Liver (tissue), 9 donors: ENCODE results near the gene RERE. TPM values are rescaled to one million over a fixed set of nuclear protein-coding genes. Genes with fewer than 3 reads are reported as not detected.

Experiments
- DNase-seq: peaks from one replicate; pipeline ENCODE4 v3.0.0-alpha.2; 2017; ENCODE audit warnings: low spot score
- H3K27ac ChIP-seq, 2 donors: one replicate each; pipeline ENCODE4 v1.7.0; 2013; ENCODE audit warnings: inconsistent platforms in 2 of 2, low read length in 2 of 2, control low read depth in 1 of 2, low read depth in 1 of 2, mild to moderate bottlenecking in 1 of 2
- H3K27me3 ChIP-seq, 4 donors: one replicate each; pipeline versions ENCODE4 v1.6.1 to v1.7.0; 2013; ENCODE audit warnings: low read length in 3 of 4, inconsistent platforms in 1 of 4, mild to moderate bottlenecking in 1 of 4, moderate library complexity in 1 of 4; ENCODE audit not compliant: control insufficient read depth in 4 of 4, insufficient read depth in 4 of 4
- H3K36me3 ChIP-seq, 4 donors: one replicate each; pipeline versions ENCODE4 v1.6.1 to v1.7.0; 2013; ENCODE audit warnings: low read length in 3 of 4, mild to moderate bottlenecking in 3 of 4, low read depth in 1 of 4, moderate library complexity in 1 of 4; ENCODE audit not compliant: control insufficient read depth in 4 of 4, insufficient read depth in 3 of 4
- H3K4me1 ChIP-seq, 4 donors: one replicate each; pipeline versions ENCODE4 v1.6.1 to v1.7.0; 2013; ENCODE audit warnings: low read length in 3 of 4, mild to moderate bottlenecking in 3 of 4, moderate library complexity in 1 of 4; ENCODE audit not compliant: control insufficient read depth in 4 of 4, insufficient read depth in 4 of 4
- H3K4me3 ChIP-seq, 3 donors: one replicate each; pipeline versions ENCODE4 v1.6.1 to v1.7.0; 2013; ENCODE audit warnings: low read length in 3 of 3, control low read depth in 1 of 3, low read depth in 1 of 3, mild to moderate bottlenecking in 1 of 3
- H3K9ac ChIP-seq, 2 donors: one replicate each; pipeline ENCODE4 v1.7.0; 2013; ENCODE audit warnings: low read length in 2 of 2, mild to moderate bottlenecking in 2 of 2, moderate library complexity in 2 of 2, control low read depth in 1 of 2, low read depth in 1 of 2
- H3K9me3 ChIP-seq, 4 donors: one replicate each; pipeline versions ENCODE4 v1.6.1 to v1.7.0; 2013; ENCODE audit warnings: low read length in 3 of 4; ENCODE audit not compliant: control insufficient read depth in 4 of 4
- EGR1 ChIP-seq, 2 donors: IDR thresholded peaks; 2 replicates each; pipeline ENCODE4 v1.6.1; 2016 to 2018; ENCODE audit warnings: antibody characterized with exemption in 2 of 2, low read depth in 2 of 2
- NR2F2 ChIP-seq: IDR thresholded peaks from 2 replicates; pipeline ENCODE4 v1.6.1; 2016; ENCODE audit warnings: antibody characterized with exemption
- RXRA ChIP-seq, 2 donors: IDR thresholded peaks; 2 replicates each; pipeline ENCODE4 v1.6.1; 2017 to 2018; ENCODE audit warnings: antibody characterized with exemption in 2 of 2, mild to moderate bottlenecking in 1 of 2
- SP1 ChIP-seq: IDR thresholded peaks from 2 replicates; pipeline ENCODE4 v1.6.1; 2018; ENCODE audit warnings: antibody characterized with exemption, mild to moderate bottlenecking
- TAF1 ChIP-seq: conservative IDR thresholded peaks from 2 replicates; pipeline ENCODE4 v1.6.1; 2016; ENCODE audit warnings: antibody characterized with exemption, mild to moderate bottlenecking
- YY1 ChIP-seq: IDR thresholded peaks from 2 replicates; pipeline ENCODE4 v1.6.1; 2016; ENCODE audit warnings: antibody characterized with exemption, mild to moderate bottlenecking
- WGBS: extraction: QIAGEN DNeasy Blood & Tissue Kit; methylation state at CpG from one replicate; pipeline ENCODE4 v1.1.7; 2013; 5-methylcytosine and 5-hydroxymethylcytosine counted together
- polyA plus RNA-seq, 2 donors: library from polyadenylated mRNA; stranded (reverse) in 1 of 2; unstranded in 1 of 2; fragments of 200-250 nt in 1 of 2; fragments of >200 nt in 1 of 2; fragmentation: Nextera tagmentation in 1 of 2; extraction: Ambion mirVana in 1 of 2; gene quantifications; one replicate each; pipeline versions ENCODE4 v1.2.1 to v1.2.3, GENCODE V29; 2013 to 2015
- total RNA-seq, 2 donors: library from RNA; depleted of rRNA; stranded (reverse); fragments of >200 nt; gene quantifications; one replicate each; pipeline ENCODE4 v1.2.3, GENCODE V29; 2014
- TF ChIP-seq, protein P1 (sequence below): IDR thresholded peaks from 2 replicates; pipeline ENCODE4 v1.6.1; 2016; ENCODE audit warnings: antibody characterized with exemption, mild to moderate bottlenecking
- TF ChIP-seq, protein P2 (sequence below): IDR thresholded peaks from 2 replicates; pipeline ENCODE4 v1.6.1; 2016; ENCODE audit warnings: antibody characterized with exemption
- TF ChIP-seq, protein P3 (sequence below): IDR thresholded peaks from 2 replicates; pipeline ENCODE4 v1.6.1; 2016; ENCODE audit warnings: antibody characterized with exemption
- donor health status: healthy.
- donor health status: healthy.
- donor health status: healthy.
- donor health status: healthy.
- donor health status: healthy.

RERE gene
- total and polyA plus RNA-seq, 4 donors: 9.8 to 49.1 (median 24.8) TPM

DNA sequence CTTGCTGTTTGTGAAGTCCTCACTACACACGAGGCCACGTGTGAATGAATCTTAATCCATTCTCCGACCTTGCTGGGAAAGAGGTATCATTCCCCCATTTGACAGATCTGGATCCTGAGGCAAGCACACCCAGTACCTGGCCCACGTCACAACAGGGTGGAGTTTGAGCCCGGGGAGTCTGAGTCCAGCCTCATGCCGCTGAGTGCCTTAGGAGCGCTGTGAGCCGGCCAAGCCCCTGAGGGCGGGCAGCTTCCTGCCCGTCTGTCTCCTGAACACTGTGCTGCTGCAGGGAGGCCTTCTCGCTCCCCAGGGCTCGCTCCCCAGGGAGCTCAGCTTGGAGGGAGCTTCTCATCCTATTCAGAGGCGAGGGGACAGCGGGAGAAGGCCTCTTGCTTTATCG lies 469.8 kb downstream of the RERE start (continued):
- TF ChIP-seq, protein P1, sequence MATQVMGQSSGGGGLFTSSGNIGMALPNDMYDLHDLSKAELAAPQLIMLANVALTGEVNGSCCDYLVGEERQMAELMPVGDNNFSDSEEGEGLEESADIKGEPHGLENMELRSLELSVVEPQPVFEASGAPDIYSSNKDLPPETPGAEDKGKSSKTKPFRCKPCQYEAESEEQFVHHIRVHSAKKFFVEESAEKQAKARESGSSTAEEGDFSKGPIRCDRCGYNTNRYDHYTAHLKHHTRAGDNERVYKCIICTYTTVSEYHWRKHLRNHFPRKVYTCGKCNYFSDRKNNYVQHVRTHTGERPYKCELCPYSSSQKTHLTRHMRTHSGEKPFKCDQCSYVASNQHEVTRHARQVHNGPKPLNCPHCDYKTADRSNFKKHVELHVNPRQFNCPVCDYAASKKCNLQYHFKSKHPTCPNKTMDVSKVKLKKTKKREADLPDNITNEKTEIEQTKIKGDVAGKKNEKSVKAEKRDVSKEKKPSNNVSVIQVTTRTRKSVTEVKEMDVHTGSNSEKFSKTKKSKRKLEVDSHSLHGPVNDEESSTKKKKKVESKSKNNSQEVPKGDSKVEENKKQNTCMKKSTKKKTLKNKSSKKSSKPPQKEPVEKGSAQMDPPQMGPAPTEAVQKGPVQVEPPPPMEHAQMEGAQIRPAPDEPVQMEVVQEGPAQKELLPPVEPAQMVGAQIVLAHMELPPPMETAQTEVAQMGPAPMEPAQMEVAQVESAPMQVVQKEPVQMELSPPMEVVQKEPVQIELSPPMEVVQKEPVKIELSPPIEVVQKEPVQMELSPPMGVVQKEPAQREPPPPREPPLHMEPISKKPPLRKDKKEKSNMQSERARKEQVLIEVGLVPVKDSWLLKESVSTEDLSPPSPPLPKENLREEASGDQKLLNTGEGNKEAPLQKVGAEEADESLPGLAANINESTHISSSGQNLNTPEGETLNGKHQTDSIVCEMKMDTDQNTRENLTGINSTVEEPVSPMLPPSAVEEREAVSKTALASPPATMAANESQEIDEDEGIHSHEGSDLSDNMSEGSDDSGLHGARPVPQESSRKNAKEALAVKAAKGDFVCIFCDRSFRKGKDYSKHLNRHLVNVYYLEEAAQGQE: no peak
- TF ChIP-seq EGR1 (IDR thresholded peaks at IDR 0.05; ENCODE audit: low read depth in 2 of 2): no peak
- no peak for TF ChIP-seq SP1
- no peak for TF ChIP-seq RXRA (IDR thresholded peaks at IDR 0.05)
- TF ChIP-seq NR2F2: no peak

DNA sequence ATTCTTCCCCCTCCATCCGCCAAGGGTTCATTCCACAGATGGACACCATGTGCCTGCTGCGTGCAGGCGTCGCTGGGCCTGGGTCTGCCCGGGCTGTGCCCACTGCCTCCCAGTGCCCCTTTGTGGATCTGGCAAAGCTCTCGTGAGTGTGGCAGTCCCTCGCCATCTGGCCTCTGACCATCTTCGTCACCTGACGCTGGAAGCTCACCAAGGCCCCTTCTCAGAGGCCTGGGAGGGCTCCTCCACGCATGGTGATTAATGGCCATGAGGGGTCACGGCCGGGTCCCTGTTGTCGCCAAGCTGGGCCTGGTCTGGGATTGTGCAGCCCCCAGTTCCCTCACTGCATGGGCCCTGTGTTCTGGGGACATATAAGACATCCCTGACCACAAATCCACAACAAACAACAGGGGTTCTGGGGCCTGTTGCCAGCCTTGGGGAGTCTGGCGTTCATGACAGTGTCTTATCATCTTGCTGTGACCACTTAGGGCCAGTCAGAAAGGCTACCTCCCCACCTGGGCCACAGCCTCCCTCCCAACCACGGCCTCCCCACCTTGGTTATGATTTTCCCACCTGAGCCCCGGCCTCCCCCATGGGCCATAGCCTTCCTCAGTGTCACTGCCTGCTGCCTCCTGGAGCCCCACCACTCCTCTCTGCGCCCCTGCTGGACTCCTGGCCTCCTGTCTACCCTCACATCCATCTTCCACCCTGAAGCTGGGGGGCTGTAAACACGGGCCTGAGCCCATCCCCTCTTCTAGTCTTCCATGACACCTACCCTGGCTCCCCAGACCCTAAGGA lies 471.6 kb downstream of the RERE start:
- 90% methylated on average over 18 of the region's 18 CpGs for WGBS
- Histone ChIP-seq H3K9ac (no peak overlapping the region), H3K4me1 (peaks cover 0 to 2% (median 1%) of the 10 kb centered on the region in 4 donors), H3K27ac (no peak overlapping the region), H3K4me3 (no peak overlapping the region), H3K9me3 (no peaks in the 10 kb centered on the region), H3K27me3 (no peaks in the 10 kb centered on the region), H3K36me3 (no peaks in the 10 kb centered on the region)
- no peak for TF ChIP-seq YY1
- TF ChIP-seq EGR1 (IDR thresholded peaks at IDR 0.05; ENCODE audit: low read depth in 2 of 2): no peak
- TF ChIP-seq, protein P2, sequence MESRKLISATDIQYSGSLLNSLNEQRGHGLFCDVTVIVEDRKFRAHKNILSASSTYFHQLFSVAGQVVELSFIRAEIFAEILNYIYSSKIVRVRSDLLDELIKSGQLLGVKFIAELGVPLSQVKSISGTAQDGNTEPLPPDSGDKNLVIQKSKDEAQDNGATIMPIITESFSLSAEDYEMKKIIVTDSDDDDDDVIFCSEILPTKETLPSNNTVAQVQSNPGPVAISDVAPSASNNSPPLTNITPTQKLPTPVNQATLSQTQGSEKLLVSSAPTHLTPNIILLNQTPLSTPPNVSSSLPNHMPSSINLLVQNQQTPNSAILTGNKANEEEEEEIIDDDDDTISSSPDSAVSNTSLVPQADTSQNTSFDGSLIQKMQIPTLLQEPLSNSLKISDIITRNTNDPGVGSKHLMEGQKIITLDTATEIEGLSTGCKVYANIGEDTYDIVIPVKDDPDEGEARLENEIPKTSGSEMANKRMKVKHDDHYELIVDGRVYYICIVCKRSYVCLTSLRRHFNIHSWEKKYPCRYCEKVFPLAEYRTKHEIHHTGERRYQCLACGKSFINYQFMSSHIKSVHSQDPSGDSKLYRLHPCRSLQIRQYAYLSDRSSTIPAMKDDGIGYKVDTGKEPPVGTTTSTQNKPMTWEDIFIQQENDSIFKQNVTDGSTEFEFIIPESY: no peak
- TF ChIP-seq, protein P3, sequence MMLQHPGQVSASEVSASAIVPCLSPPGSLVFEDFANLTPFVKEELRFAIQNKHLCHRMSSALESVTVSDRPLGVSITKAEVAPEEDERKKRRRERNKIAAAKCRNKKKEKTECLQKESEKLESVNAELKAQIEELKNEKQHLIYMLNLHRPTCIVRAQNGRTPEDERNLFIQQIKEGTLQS: no peak
- DNase-seq: no peak

DNA sequence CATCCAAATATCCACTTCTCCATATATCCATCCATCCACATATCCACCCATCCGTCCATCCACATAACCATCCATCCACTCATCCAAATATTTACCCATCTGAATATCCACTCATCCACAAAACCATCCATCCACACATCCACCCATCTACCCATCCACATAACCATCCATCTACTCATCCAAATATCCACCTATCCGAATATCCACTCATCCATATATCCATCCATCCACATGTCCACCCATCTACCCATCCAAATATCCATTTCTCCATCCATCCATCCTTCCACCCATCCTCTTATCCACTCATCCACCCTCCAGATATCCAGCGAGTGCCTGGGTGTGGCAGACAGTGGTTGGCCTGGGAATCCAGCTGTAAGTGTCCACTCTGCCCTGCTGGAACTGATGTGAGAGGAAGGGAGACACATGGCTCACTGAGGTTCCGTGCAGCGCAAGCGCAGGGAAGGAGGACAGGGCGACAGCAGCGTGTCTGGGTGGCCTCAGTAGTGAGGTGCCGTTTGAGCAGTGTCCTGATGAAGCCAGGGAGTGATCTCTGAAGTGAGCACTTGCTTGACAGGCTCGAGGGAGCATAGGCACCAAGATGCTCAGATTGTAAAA lies 472.4 kb downstream of the RERE start:
- WGBS: 93% methylated on average over 10 of the region's 10 CpGs
- H3K27ac ChIP-seq: no peak overlapping the region
- H3K9ac ChIP-seq: no peak overlapping the region

More for the DNA sequence above, 472.4 kb downstream of the RERE start:
- H3K36me3 ChIP-seq: no peaks in the 10 kb centered on the region
- peaks cover 0 to 2% (median 1%) of the 10 kb centered on the region in 4 donors for H3K4me1 ChIP-seq
- no peaks in the 10 kb centered on the region for H3K9me3 ChIP-seq
- no peak for DNase-seq
- no peaks in the 10 kb centered on the region for H3K27me3 ChIP-seq
- TF ChIP-seq SP1 (no peak), EGR1 (IDR thresholded peaks at IDR 0.05; ENCODE audit: low read depth in 2 of 2) (no peak), TAF1 (no peak)
- TF ChIP-seq, protein P1: no peak
- H3K4me3 ChIP-seq: no peak overlapping the region
